ENCODE data around the gene PMF1.

The PMF1 gene

DNA sequence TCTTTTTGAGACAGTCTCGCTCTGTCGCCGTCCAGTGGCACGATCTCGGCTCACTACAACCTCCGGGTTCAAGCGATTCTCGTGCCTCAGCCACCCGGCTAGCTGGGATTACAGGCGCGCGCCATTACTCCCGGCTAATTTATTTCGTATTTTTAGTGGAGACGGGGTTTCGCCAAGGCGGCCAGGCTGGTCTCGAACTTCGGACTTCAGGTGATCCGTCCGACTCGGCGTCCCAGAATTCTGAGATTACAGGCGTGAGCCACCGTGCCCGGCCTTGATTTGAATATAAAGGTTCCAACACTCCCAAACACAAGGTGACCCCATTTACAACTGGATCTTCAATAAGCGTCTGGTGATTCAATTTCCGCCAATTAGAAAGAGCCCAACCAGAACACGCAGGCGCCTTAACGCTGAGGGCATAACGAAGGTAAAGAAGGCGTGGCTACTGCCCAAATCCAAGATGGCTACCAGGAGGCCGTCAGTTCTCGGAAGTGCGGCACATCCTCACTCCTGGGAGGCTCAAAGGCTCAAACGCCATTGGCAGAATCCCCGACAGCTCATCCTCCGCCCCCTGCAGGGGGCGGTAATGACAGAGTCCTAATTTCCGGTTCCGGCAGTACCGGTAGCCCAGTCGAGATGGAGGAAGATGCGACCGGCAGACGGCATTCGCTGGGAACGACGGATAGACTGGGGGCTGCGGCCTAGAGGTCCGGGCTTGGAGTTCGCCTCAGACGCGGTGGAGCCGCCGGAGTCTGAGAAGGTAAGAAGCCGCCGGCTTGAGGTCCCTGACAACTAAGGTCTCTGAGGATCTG is 19.1 kb upstream of the PMF1 start, which contains the start of gene SLC25A44:
SLC25A44 (plus strand) TSS at position 617 of the 812 bp plus-strand sequence. CDS start 5,744 bp downstream, outside the sequence.
- peak; percentile 91 for DNase-seq (ENCODE audit: low spot score)

DNA sequence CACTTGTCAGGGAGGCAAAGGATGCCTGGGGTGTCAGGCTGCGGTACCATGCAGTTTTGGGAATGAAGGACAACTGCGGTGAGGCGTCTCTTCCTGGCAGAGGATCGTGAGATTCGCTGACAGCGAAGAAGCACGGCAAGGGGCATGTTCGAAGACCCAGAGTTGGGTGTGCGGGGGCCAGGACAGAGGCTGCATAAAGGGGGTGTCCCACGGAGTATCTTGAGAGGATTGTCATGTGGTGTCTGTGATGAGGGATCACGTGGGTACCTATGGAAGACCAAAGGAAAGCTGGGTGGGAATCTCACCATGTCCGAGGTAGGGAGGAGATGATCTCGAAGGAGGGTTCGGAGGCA is 18.5 kb upstream of the PMF1 start:
- TF ChIP-seq, protein P1, sequence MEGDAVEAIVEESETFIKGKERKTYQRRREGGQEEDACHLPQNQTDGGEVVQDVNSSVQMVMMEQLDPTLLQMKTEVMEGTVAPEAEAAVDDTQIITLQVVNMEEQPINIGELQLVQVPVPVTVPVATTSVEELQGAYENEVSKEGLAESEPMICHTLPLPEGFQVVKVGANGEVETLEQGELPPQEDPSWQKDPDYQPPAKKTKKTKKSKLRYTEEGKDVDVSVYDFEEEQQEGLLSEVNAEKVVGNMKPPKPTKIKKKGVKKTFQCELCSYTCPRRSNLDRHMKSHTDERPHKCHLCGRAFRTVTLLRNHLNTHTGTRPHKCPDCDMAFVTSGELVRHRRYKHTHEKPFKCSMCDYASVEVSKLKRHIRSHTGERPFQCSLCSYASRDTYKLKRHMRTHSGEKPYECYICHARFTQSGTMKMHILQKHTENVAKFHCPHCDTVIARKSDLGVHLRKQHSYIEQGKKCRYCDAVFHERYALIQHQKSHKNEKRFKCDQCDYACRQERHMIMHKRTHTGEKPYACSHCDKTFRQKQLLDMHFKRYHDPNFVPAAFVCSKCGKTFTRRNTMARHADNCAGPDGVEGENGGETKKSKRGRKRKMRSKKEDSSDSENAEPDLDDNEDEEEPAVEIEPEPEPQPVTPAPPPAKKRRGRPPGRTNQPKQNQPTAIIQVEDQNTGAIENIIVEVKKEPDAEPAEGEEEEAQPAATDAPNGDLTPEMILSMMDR (IDR thresholded peaks at IDR 0.05; ENCODE audit: extremely low read depth, missing control alignments): no peak

More for the DNA sequence above, 19.1 kb upstream of the PMF1 start, which contains the start of gene SLC25A44:
- TF ChIP-seq, protein P1 (IDR thresholded peaks at IDR 0.05; ENCODE audit: extremely low read depth, missing control alignments): peak; percentile 17

DNA sequence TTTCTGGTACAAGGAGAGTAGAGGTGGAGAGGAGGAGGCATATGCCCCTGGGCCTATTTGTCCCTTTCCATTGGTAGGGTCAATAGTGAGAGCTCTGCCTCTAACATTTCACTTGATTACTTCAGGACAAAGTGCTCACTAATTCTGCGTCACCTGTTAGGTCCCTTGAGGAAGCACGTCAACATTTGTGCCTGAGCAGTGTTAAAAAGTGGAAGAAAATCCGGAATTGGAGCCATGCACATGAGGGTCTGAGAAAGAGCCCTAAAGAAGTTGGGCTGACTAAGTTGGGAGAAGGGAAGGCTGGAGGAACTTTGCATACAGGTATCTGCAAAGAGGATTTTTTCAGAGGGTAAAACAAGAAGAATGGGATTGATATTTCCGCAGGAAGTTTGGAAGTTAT is 17.0 kb upstream of the PMF1 start:
- DNase-seq (ENCODE audit: low spot score): no peak
- TF ChIP-seq, protein P1 (IDR thresholded peaks at IDR 0.05; ENCODE audit: extremely low read depth, missing control alignments): no peak

More for the DNA sequence above, 18.5 kb upstream of the PMF1 start:
- no peak for DNase-seq (ENCODE audit: low spot score)

DNA sequence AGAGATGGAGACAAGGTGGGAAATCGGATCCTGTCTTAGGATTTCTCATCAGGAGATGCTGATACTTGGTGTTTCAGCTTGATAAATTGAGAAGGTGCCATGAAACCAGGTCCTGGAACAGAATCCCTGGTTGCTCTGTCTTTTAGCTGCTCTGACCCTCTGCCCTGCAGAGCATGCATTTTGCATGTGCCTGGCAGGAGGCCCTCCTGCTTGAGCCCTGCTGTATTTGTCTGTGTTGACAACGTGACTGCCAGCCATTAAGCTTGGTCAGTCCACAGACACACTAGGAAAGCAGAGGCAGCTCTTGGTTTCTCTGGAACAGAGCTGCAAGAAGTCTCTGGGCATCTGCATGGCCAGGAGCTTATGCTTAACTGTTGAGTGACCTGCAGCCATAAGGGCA is 16.4 kb upstream of the PMF1 start:
- no peak for DNase-seq (ENCODE audit: low spot score)
- TF ChIP-seq, protein P1 (IDR thresholded peaks at IDR 0.05; ENCODE audit: extremely low read depth, missing control alignments): no peak

DNA sequence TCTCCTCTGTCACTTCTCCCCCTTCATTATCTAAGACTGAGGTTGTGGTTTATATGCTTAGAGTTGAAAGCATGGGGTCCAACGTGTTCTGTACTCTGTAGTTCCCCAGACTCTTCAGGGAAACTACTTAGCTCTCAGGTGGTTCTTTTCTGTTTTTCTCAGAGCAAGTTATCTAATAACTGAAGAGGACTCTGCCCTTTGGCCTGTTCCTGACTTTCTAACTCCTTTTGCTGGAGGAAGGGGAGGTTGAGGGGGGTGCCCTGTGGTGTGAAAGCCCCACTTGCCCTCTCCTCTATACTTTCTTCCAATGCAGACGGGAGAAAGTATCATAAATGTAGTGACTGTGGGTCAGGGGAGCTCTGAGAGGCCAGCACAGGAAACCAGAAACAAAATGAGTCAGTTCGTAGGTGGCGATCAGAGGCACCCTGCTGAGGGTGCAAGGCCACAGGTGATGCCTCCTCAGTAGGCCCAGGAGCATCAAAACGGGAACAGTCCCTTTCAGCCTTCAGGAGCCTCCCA is 13.9 kb upstream of the PMF1 start:
- peak; percentile 47 for DNase-seq (ENCODE audit: low spot score)
- TF ChIP-seq, protein P1 (IDR thresholded peaks at IDR 0.05; ENCODE audit: extremely low read depth, missing control alignments): no peak

DNA sequence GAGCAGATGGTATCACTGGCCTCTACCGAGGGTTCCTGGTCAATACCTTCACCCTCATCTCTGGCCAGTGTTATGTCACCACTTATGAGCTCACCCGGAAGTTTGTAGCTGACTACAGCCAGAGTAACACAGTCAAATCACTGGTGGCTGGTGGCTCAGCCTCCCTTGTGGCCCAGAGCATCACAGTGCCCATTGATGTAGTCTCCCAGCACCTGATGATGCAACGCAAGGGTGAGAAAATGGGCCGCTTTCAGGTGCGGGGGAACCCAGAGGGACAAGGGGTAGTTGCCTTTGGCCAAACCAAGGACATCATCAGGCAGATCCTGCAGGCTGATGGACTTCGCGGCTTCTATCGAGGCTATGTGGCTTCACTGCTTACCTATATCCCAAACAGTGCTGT is 12.8 kb upstream of the PMF1 start:
- TF ChIP-seq, protein P1 (IDR thresholded peaks at IDR 0.05; ENCODE audit: extremely low read depth, missing control alignments): no peak
- DNase-seq (ENCODE audit: low spot score): no peak

DNA sequence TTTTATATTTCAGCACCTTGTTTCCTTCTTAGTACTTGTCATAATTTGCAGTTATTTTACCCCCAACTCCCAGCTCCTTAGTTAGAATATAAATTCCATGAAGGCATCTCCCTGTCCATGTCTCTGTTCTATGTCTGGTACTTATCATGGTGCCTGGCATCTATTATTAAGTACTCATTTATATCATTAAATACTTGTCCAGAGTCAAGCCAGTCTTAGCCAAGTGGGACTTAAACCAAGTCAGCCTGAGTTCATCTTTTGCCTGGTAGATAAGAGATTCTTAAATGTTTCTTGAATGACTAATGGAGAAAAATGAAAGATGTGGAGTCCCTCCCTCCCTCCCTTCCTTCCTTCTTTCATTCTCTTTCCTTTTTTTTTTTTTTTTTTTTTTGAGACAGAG is 9.5 kb upstream of the PMF1 start:
- DNase-seq (ENCODE audit: low spot score): no peak
- TF ChIP-seq, protein P1 (IDR thresholded peaks at IDR 0.05; ENCODE audit: extremely low read depth, missing control alignments): no peak

Measured in GM20000 (cell line).